Glutamatergic neuron (in vitro differentiated cells): Measurements from ENCODE around the gene SPATA18. TPM values are rescaled to one million over a fixed set of nuclear protein-coding genes. Genes with fewer than 3 reads are reported as not detected.
A peak's percentile ranks its signal among the peaks of the same experiment; 100 is the strongest.
"Not testable (repeated sequence)": the region's sequence is repeated elsewhere in the genome, so short reads cannot be mapped to it uniquely, and the experiment has no call there.

Source experiments
- DNase-seq: peaks from one replicate; pipeline ENCODE4 v3.0.0; 2022
- H3K27ac Mint-ChIP-seq: one replicate; pipeline ENCODE4 v1.8.0; 2020; ENCODE audit warnings: mild to moderate bottlenecking, mixed read lengths, inconsistent platforms; ENCODE audit not compliant: unreplicated experiment
- H3K27me3 Mint-ChIP-seq: one replicate; pipeline ENCODE4 v1.8.0; 2020; ENCODE audit warnings: mild to moderate bottlenecking, moderate library complexity, mixed read lengths, inconsistent platforms; ENCODE audit not compliant: unreplicated experiment
- H3K36me3 Mint-ChIP-seq: one replicate; pipeline ENCODE4 v1.8.0; 2020; ENCODE audit warnings: mild to moderate bottlenecking, mixed read lengths, inconsistent platforms; ENCODE audit not compliant: unreplicated experiment
- H3K4me1 Mint-ChIP-seq: one replicate; pipeline ENCODE4 v1.8.0; 2020; ENCODE audit warnings: mild to moderate bottlenecking, low read depth, mixed read lengths, inconsistent platforms; ENCODE audit not compliant: unreplicated experiment
- H3K4me3 Mint-ChIP-seq: one replicate; pipeline ENCODE4 v1.8.0; 2020; ENCODE audit warnings: mild to moderate bottlenecking, mixed read lengths, inconsistent platforms; ENCODE audit not compliant: unreplicated experiment
- H3K9me3 Mint-ChIP-seq: one replicate; pipeline ENCODE4 v1.8.0; 2020; ENCODE audit warnings: mild to moderate bottlenecking, moderate library complexity, mixed read lengths, inconsistent platforms; ENCODE audit not compliant: unreplicated experiment
- total RNA-seq: library from RNA; stranded (reverse); fragmentation: NEBNext Ultra II Directional; extraction: Animal tissue kit (Norgen Biotek cat#: 25700); gene quantifications from one replicate; pipeline ENCODE4 v1.2.1, GENCODE V29; 2021; ENCODE audit not compliant: unreplicated experiment
- TF ChIP-seq, protein P1 (sequence below): fragments of 200-600 bp; sonication (generic); IDR thresholded peaks from one replicate; pipeline ENCODE4 v1.5.0; 2021; ENCODE audit not compliant: partially characterized antibody, unreplicated experiment

Gene SPATA18
- total RNA-seq, 1 donor from 2014 or later: 3.9 TPM

DNA sequence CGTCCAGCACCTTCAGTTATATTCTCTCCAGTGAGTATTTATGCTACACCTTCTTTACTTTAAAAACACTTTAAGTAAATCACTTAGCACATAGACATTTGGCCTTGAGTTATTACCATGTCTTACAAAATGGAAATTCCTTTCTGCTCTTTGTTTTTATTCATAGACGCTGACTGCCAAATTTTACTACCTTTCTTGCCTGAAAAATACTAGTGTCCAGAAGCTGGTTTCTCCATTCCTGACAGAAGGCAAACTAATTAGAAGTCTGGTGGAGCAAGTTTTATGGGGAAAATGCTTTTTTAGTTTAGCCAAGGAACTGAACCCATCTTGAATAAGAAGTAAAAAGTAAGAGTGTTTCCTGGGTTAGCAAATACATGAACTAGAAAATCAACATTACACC, 65.5 kb downstream of the SPATA18 start:
- H3K4me3 Mint-ChIP-seq: no peak overlapping the region
- peaks cover 4% of the 10 kb centered on the region for H3K9me3 Mint-ChIP-seq
- TF ChIP-seq, protein P1, sequence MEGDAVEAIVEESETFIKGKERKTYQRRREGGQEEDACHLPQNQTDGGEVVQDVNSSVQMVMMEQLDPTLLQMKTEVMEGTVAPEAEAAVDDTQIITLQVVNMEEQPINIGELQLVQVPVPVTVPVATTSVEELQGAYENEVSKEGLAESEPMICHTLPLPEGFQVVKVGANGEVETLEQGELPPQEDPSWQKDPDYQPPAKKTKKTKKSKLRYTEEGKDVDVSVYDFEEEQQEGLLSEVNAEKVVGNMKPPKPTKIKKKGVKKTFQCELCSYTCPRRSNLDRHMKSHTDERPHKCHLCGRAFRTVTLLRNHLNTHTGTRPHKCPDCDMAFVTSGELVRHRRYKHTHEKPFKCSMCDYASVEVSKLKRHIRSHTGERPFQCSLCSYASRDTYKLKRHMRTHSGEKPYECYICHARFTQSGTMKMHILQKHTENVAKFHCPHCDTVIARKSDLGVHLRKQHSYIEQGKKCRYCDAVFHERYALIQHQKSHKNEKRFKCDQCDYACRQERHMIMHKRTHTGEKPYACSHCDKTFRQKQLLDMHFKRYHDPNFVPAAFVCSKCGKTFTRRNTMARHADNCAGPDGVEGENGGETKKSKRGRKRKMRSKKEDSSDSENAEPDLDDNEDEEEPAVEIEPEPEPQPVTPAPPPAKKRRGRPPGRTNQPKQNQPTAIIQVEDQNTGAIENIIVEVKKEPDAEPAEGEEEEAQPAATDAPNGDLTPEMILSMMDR: no peak
- H3K27me3 Mint-ChIP-seq: peaks cover 6% of the 10 kb centered on the region
- no peak for DNase-seq
- no peaks in the 10 kb centered on the region for H3K36me3 Mint-ChIP-seq
- H3K27ac Mint-ChIP-seq: no peak overlapping the region
- no peaks in the 10 kb centered on the region for H3K4me1 Mint-ChIP-seq

DNA sequence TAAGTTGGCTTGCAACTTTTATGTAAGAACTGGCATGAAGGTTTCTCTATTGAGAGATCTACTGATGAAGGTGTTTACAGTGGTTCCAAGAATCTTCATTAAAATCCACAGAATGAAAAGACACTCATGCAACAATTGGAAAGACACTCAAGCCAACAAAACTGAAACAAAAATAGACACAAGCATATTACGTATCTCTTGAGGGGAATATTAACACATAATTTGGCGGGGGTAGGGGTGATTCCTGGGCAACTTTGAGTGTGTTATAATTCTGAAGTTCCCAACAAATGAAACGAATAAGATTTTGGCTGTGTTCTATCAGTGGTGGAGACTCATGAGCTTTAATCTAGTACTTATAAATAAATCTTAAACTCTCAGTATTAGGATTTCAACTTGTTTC, 75.1 kb downstream of the SPATA18 start:
- DNase-seq: no peak
- no peak overlapping the region for H3K27ac Mint-ChIP-seq
- H3K4me3 Mint-ChIP-seq: no peak overlapping the region
- H3K36me3 Mint-ChIP-seq: no peaks in the 10 kb centered on the region
- TF ChIP-seq, protein P1: no peak
- H3K27me3 Mint-ChIP-seq: peaks cover 2% of the 10 kb centered on the region
- H3K4me1 Mint-ChIP-seq: peaks cover 9% of the 10 kb centered on the region
- H3K9me3 Mint-ChIP-seq: peaks cover 4% of the 10 kb centered on the region

- TF ChIP-seq, protein P1: no peak
- DNase-seq: peak; percentile 27
- peaks cover 4% of the 10 kb centered on the region for H3K9me3 Mint-ChIP-seq
- H3K36me3 Mint-ChIP-seq: no peaks in the 10 kb centered on the region
- no peak overlapping the region for H3K4me3 Mint-ChIP-seq
- H3K27ac Mint-ChIP-seq: peak overlapping the region; percentile 13
- no peaks in the 10 kb centered on the region for H3K27me3 Mint-ChIP-seq
- H3K4me1 Mint-ChIP-seq: peaks cover 9% of the 10 kb centered on the region
Observed at GRCh38 chr4:52126966-52127365, 75.9 kb downstream of the SPATA18 start.

GRCh38 chr4:52135171-52135570, 84.1 kb downstream of the SPATA18 start:
- Mint-ChIP-seq H3K36me3 (no peaks in the 10 kb centered on the region), H3K4me1 (no peaks in the 10 kb centered on the region), H3K4me3 (no peak overlapping the region), H3K27me3 (no peaks in the 10 kb centered on the region), H3K27ac (no peak overlapping the region), H3K9me3 (peaks cover 2% of the 10 kb centered on the region)
- TF ChIP-seq, protein P1: no peak
- no peak for DNase-seq

- H3K36me3 Mint-ChIP-seq, DNase-seq, H3K4me3 Mint-ChIP-seq, H3K4me1 Mint-ChIP-seq, H3K27ac Mint-ChIP-seq, H3K9me3 Mint-ChIP-seq, H3K27me3 Mint-ChIP-seq: not testable (repeated sequence)
Observed at GRCh38 chr4:52137152-52137551, 86.0 kb downstream of the SPATA18 start.

DNA sequence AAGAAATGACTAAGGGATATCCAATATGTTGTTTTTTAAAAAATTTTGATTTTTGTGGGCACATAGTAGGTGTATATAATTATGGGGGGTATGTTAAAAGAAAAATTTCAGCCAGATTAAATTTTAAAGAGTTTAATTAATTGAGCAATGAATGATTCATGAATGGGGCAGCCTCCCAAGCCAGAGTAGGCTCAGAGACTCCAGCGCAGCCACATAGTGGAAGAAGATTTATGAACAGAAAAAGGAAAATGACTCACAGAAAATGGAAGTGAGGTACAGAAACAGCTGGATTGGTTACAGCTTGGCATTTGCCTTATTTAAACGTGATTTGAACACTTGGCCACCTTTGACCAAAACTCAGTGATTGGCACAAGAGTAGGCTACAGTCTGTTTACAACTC, 91.7 kb downstream of the SPATA18 start:
- no peaks in the 10 kb centered on the region for H3K36me3 Mint-ChIP-seq
- TF ChIP-seq, protein P1: no peak
- no peak overlapping the region for H3K4me3 Mint-ChIP-seq
- no peaks in the 10 kb centered on the region for H3K27me3 Mint-ChIP-seq
- no peaks in the 10 kb centered on the region for H3K9me3 Mint-ChIP-seq
- no peaks in the 10 kb centered on the region for H3K4me1 Mint-ChIP-seq
- no peak overlapping the region for H3K27ac Mint-ChIP-seq
- no peak for DNase-seq
